ENCODE data around the gene PSMG4. TPM values are rescaled to one million over a fixed set of nuclear protein-coding genes. Genes with fewer than 3 reads are reported as not detected.

PSMG4 gene
- total and polyA plus RNA-seq, 10 of the 15 experiments (the other 5 are each of a cell fraction or from before 2014, with no cell fraction given) = 7.1 to 62.6 (median 29.8) TPM

GRCh38 chr6:3290931-3291211, 32.1 kb downstream of the PSMG4 start:
- DNase-seq (ENCODE audit: low read depth, low spot score) = no peak
- no TSS peak for BruUV-seq (replicated peaks)
- in situ Hi-C loops (cut with MboI) (no loop called here), intact Hi-C loops (cut with micrococcal nuclease; ENCODE audit: unreplicated experiment) (no loop called here)
- Histone ChIP-seq H3K79me2 (ENCODE audit: control insufficient read depth, insufficient read depth, low read length) (no peaks in the 10 kb centered on the region), H3K4me2 (ENCODE audit: control insufficient read depth, insufficient read depth) (no peak overlapping the region), H2AFZ (ENCODE audit: control insufficient read depth, low read depth, low read length) (no peak overlapping the region), H3K9ac (ENCODE audit: control insufficient read depth, insufficient read depth, low read length) (no peak overlapping the region), H3K4me1 (ENCODE audit: control insufficient read depth, insufficient read depth, low read length) (no peaks in the 10 kb centered on the region), H3K9me3 (replicated peaks; ENCODE audit: control insufficient read depth, insufficient read depth, low read length) (no peaks in the 10 kb centered on the region), H3K27me3 (replicated peaks in 1 of 2; ENCODE audit: control insufficient read depth in 2 of 2, insufficient read depth in 2 of 2, low read length in 1 of 2) (no peaks in the 10 kb centered on the region), H3K4me3 (no peak overlapping the region), H4K20me1 (ENCODE audit: control insufficient read depth, insufficient read depth) (no peaks in the 10 kb centered on the region), H3K36me3 (ENCODE audit: control insufficient read depth in 2 of 2, insufficient read depth in 2 of 2, low read length in 1 of 2) (no peaks in the 10 kb centered on the region), H3K27ac (ENCODE audit: control insufficient read depth, insufficient read depth) (no peak overlapping the region)
- no peak for ATAC-seq
- ChIA-PET CTCF (interaction anchor here (1.0 to 1.3 kb wide), 3 partner anchors 11 to 442 kb away, joined by 3 to 4 read pairs (median 4); no protein-coding TSS in a partner anchor), RAD21 (ENCODE audit: unreplicated experiment) (interaction anchor here (1.0 kb wide), 1 partner anchor 9 kb away, joined by 3 read pairs; no protein-coding TSS in a partner anchor), POLR2A (no interaction called here), SMC1A (ENCODE audit: uncharacterized antibody, unreplicated experiment) (interaction anchor here (1.1 to 1.3 kb wide), 2 partner anchors 11 to 163 kb away, joined by 4 read pairs; no protein-coding TSS in a partner anchor)
- 40% methylated on average over 11 of the region's 11 CpGs for WGBS (ENCODE audit: insufficient coverage, insufficient replicate concordance, low lambda C conversion rate, missing lambda C conversion rate)
- TF ChIP-seq RFX5 (IDR thresholded peaks at IDR 0.05; ENCODE audit: low read depth, low read length) (no peak), E2F4 (IDR thresholded peaks at IDR 0.05; ENCODE audit: low read depth, low read length) (no peak), SUZ12 (IDR thresholded peaks at IDR 0.05; ENCODE audit: unreplicated experiment) (no peak), MEF2A (IDR thresholded peaks at IDR 0.05; ENCODE audit: insufficient read depth, low read depth, low read length) (no peak), BCL11A (IDR thresholded peaks at IDR 0.05; ENCODE audit: low read depth, low read length) (no peak), RELB (IDR thresholded peaks at IDR 0.05; ENCODE audit: low read depth) (no peak), SMAD1 (IDR thresholded peaks at IDR 0.05; ENCODE audit: low read depth, partially characterized antibody) (no peak), CEBPZ (IDR thresholded peaks at IDR 0.05; ENCODE audit: low read depth, low read length) (no peak), IRF4 (IDR thresholded peaks at IDR 0.05; ENCODE audit: low read depth, low read length) (no peak), NBN (IDR thresholded peaks at IDR 0.05) (no peak), CBX5 (IDR thresholded peaks at IDR 0.05; ENCODE audit: low read depth) (no peak)
- no peak for FAIRE-seq

All from GM12878 (cell line).